Keratinocyte (primary cell): ENCODE data around the gene SLN. TPM values are rescaled to one million over a fixed set of nuclear protein-coding genes. Genes with fewer than 3 reads are reported as not detected.

Experiments used
- DNase-seq: peaks from one replicate; pipeline ENCODE4 v3.0.0-alpha.2; 2011; ENCODE audit warnings: low read depth, missing footprints, low spot score
- FAIRE-seq: peaks from 2 replicates; lab custom pipeline; 2011; peaks lifted over from hg19 to GRCh38; lab: Jason Lieb, UNC
- H2AFZ ChIP-seq: 2 replicates; pipeline ENCODE4 v1.6.0; 2012; ENCODE audit warnings: low read length, control low read depth, inconsistent platforms; ENCODE audit not compliant: control insufficient read depth
- H3K27ac ChIP-seq: 2 replicates; pipeline ENCODE4 v1.5.1; 2011; ENCODE audit warnings: low read length; ENCODE audit not compliant: control insufficient read depth, insufficient read depth
- H3K27me3 ChIP-seq: 3 replicates; pipeline ENCODE4 v1.6.0; 2011; ENCODE audit warnings: low read length; ENCODE audit not compliant: control insufficient read depth, insufficient read depth; ENCODE audit errors: extremely low read depth
- H3K36me3 ChIP-seq, 2 experiments: 2 replicates in 1 of 2; 3 replicates in 1 of 2; pipeline ENCODE4 v1.5.1; 2011; ENCODE audit warnings: low read length in 2 of 2, mild to moderate bottlenecking in 1 of 2; ENCODE audit not compliant: control insufficient read depth in 2 of 2, insufficient read depth in 2 of 2; ENCODE audit errors: extremely low read depth in 1 of 2
- H3K4me1 ChIP-seq: 3 replicates; pipeline ENCODE4 v1.5.1; 2011; ENCODE audit warnings: low read length; ENCODE audit not compliant: control insufficient read depth, insufficient read depth; ENCODE audit errors: extremely low read depth
- H3K4me2 ChIP-seq: 3 replicates; pipeline ENCODE4 v1.6.0; 2011; ENCODE audit warnings: low read depth, low read length; ENCODE audit not compliant: control insufficient read depth, insufficient read depth; ENCODE audit errors: extremely low read depth
- H3K4me3 ChIP-seq, 3 experiments: fragments of 200-600 bp in 1 of 3; sonication (generic) in 1 of 3; 2 replicates in 2 of 3; 3 replicates in 1 of 3; pipeline ENCODE4 v1.5.1; 2011 to 2016; ENCODE audit warnings: low read length in 3 of 3, mild to moderate bottlenecking in 3 of 3, control low read depth in 2 of 3, inconsistent platforms in 1 of 3, low read depth in 1 of 3, mixed read lengths in 1 of 3, mixed run types in 1 of 3, moderate library complexity in 1 of 3; ENCODE audit not compliant: control insufficient read depth in 2 of 3, insufficient read depth in 2 of 3; ENCODE audit errors: extremely low read depth in 1 of 3
- H3K79me2 ChIP-seq: 2 replicates; pipeline ENCODE4 v1.6.0; 2012; ENCODE audit warnings: low read length; ENCODE audit not compliant: control insufficient read depth, insufficient read depth
- H3K9ac ChIP-seq: 3 replicates; pipeline ENCODE4 v1.6.0; 2011; ENCODE audit warnings: low read length; ENCODE audit not compliant: control insufficient read depth, insufficient read depth; ENCODE audit errors: extremely low read depth
- H3K9me1 ChIP-seq: 3 replicates; pipeline ENCODE4 v1.6.0; 2011; ENCODE audit warnings: low read length; ENCODE audit not compliant: control insufficient read depth, insufficient read depth; ENCODE audit errors: extremely low read depth
- H3K9me3 ChIP-seq: 2 replicates; pipeline ENCODE4 v1.5.1; 2012; ENCODE audit warnings: low read depth, low read length; ENCODE audit not compliant: control insufficient read depth
- H4K20me1 ChIP-seq: 3 replicates; pipeline ENCODE4 v1.6.0; 2011; ENCODE audit warnings: low read length; ENCODE audit not compliant: control insufficient read depth, insufficient read depth; ENCODE audit errors: extremely low read depth
- EZH2 ChIP-seq: IDR thresholded peaks from one replicate; pipeline ENCODE4 v1.6.1; 2012; ENCODE audit warnings: inconsistent platforms, mild to moderate bottlenecking, low read length, moderate library complexity
- dilution Hi-C: fragments of 300-500 bp; cut with MboI; formaldehyde crosslinking; loops from one replicate; pipeline ENCODE4 v1.7.0; 2020; ENCODE audit warnings: low sequenced_read_pairs; ENCODE audit not compliant: extremely low pct_ligation_motif_present
- polyA plus RNA-seq, 5 experiments: library from polyadenylated mRNA; depleted of rRNA in 3 of 5; stranded (reverse) in 3 of 5; stranded (forward) in 1 of 5; unstranded in 1 of 5; fragments of >200 nt; gene quantifications; 1 replicate in 1 of 5; 2 replicates in 3 of 5; 3 replicates in 1 of 5; pipeline versions ENCODE4 v1.2.1 to v1.2.3, GENCODE V29; 2011 to 2012; ENCODE audit warnings: missing spikeins in 2 of 5, low read depth in 1 of 5, low replicate concordance in 1 of 5
- TF ChIP-seq, protein P1 (sequence below), 3 experiments: IDR thresholded peaks in 1 of 3; conservative IDR thresholded peaks in 1 of 3; optimal IDR thresholded peaks in 1 of 3; 2 replicates in 2 of 3; 3 replicates in 1 of 3; pipeline versions ENCODE3 to v1.5.1; 2011; ENCODE audit warnings: low read length in 3 of 3, mild to moderate bottlenecking in 3 of 3, moderate library complexity in 2 of 3, control low read depth in 1 of 3, inconsistent platforms in 1 of 3; ENCODE audit not compliant: insufficient read depth in 2 of 3; ENCODE audit errors: extremely low read depth in 1 of 3

The SLN gene
- polyA plus RNA-seq, 1 donor (not counting 4 experiments of a cell fraction or from before 2014, with no cell fraction given) = 0.12 TPM

GRCh38 chr11:107683807-107684206 is 28.0 kb downstream of the SLN start:
- Histone ChIP-seq H3K9me3 (no peaks in the 10 kb centered on the region), H3K27me3 (no peaks in the 10 kb centered on the region), H3K79me2 (no peaks in the 10 kb centered on the region), H3K27ac (no peak overlapping the region), H3K4me2 (no peak overlapping the region), H4K20me1 (no peaks in the 10 kb centered on the region), H3K4me3 (no peak overlapping the region), H2AFZ (no peak overlapping the region), H3K4me1 (peaks cover 9% of the 10 kb centered on the region), H3K36me3 (no peaks in the 10 kb centered on the region), H3K9ac (no peak overlapping the region), H3K9me1 (no peaks in the 10 kb centered on the region)
- dilution Hi-C loops = no loop called here
- no peak for FAIRE-seq
- no peak for TF ChIP-seq EZH2
- TF ChIP-seq, protein P1, sequence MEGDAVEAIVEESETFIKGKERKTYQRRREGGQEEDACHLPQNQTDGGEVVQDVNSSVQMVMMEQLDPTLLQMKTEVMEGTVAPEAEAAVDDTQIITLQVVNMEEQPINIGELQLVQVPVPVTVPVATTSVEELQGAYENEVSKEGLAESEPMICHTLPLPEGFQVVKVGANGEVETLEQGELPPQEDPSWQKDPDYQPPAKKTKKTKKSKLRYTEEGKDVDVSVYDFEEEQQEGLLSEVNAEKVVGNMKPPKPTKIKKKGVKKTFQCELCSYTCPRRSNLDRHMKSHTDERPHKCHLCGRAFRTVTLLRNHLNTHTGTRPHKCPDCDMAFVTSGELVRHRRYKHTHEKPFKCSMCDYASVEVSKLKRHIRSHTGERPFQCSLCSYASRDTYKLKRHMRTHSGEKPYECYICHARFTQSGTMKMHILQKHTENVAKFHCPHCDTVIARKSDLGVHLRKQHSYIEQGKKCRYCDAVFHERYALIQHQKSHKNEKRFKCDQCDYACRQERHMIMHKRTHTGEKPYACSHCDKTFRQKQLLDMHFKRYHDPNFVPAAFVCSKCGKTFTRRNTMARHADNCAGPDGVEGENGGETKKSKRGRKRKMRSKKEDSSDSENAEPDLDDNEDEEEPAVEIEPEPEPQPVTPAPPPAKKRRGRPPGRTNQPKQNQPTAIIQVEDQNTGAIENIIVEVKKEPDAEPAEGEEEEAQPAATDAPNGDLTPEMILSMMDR (optimal IDR thresholded peaks at IDR 0.05 in 1 of 3, IDR thresholded peaks at IDR 0.05 in 1 of 3, conservative IDR thresholded peaks at IDR 0.05 in 1 of 3; ENCODE audit: extremely low read depth in 1 of 3, insufficient read depth in 2 of 3, low read length in 3 of 3) = peak; percentile 26 to 53 (median 47)
- no peak for DNase-seq

DNA sequence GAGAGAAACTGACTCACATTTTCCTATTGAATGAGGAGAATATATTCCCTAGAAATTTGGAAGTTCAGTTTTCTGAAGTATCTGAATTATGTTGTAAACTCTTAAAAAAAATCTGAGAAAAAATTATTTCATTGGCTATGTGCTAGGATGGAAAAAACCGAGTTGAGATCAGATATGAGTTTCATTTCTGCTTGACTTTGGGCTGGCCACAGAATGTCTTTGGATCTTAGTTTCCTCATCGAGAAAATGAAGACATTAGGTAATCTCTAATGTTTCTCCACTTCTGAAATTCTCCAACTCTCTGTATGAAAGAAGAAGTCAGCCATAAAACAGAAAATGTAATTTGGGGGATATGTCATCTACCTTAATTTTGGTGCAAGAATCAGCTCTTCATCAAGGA is 28.8 kb downstream of the SLN start:
- H3K27ac ChIP-seq = no peak overlapping the region
- FAIRE-seq = no peak
- H3K36me3 ChIP-seq = no peaks in the 10 kb centered on the region
- no peaks in the 10 kb centered on the region for H3K9me1 ChIP-seq
- no peak overlapping the region for H3K9ac ChIP-seq
- H4K20me1 ChIP-seq = no peaks in the 10 kb centered on the region
- H2AFZ ChIP-seq = no peak overlapping the region
- H3K4me3 ChIP-seq = no peak overlapping the region
- no peaks in the 10 kb centered on the region for H3K79me2 ChIP-seq
- H3K4me2 ChIP-seq = no peak overlapping the region
- no peak for DNase-seq
- TF ChIP-seq EZH2 = no peak
- TF ChIP-seq, protein P1 (optimal IDR thresholded peaks at IDR 0.05 in 1 of 3, IDR thresholded peaks at IDR 0.05 in 1 of 3, conservative IDR thresholded peaks at IDR 0.05 in 1 of 3; ENCODE audit: extremely low read depth in 1 of 3, insufficient read depth in 2 of 3, low read length in 3 of 3) = no peak
- dilution Hi-C loops = no loop called here
- peaks cover 9% of the 10 kb centered on the region for H3K4me1 ChIP-seq
- no peaks in the 10 kb centered on the region for H3K27me3 ChIP-seq
- H3K9me3 ChIP-seq = no peaks in the 10 kb centered on the region
